ENCODE measurements around the gene PPP2R2B.
A peak's percentile ranks its signal among the peaks of the same experiment; 100 is the strongest.

The PPP2R2B gene

GRCh38 chr5:146582051-146582596, 296.4 kb downstream of the PPP2R2B start:
- H3K9me3 ChIP-seq (ENCODE audit: insufficient read depth, low read length): no peaks in the 10 kb centered on the region
- TF ChIP-seq SUZ12 (IDR thresholded peaks at IDR 0.05; ENCODE audit: extremely low read depth, insufficient read depth, insufficient read length): no peak
- no peak for TF ChIP-seq ZNF274 (IDR thresholded peaks at IDR 0.05; ENCODE audit: low read depth, low read length)
- no peak for TF ChIP-seq YY1 (IDR thresholded peaks at IDR 0.05; ENCODE audit: insufficient read depth, insufficient read length)
- H3K27me3 ChIP-seq (ENCODE audit: insufficient read depth, insufficient read length): no peaks in the 10 kb centered on the region
- no peak for DNase-seq (ENCODE audit: low read depth, low spot score)
- no peaks in the 10 kb centered on the region for H3K4me1 ChIP-seq (ENCODE audit: insufficient read depth, insufficient read length)
- no peaks in the 10 kb centered on the region for H3K36me3 ChIP-seq (ENCODE audit: insufficient read depth, insufficient read length, low read length)
- H3K9ac ChIP-seq (ENCODE audit: insufficient read length, low read depth): no peak overlapping the region
- no peak overlapping the region for H3K4me3 ChIP-seq (ENCODE audit: insufficient read length, low read depth)

GRCh38 chr5:146580237-146580636, 298.3 kb downstream of the PPP2R2B start:
- no peak overlapping the region for H3K4me3 ChIP-seq (ENCODE audit: insufficient read length, low read depth)
- H3K4me1 ChIP-seq (ENCODE audit: insufficient read depth, insufficient read length): no peaks in the 10 kb centered on the region
- no peak for DNase-seq (ENCODE audit: low read depth, low spot score)
- H3K9me3 ChIP-seq (ENCODE audit: insufficient read depth, low read length): peaks cover 16% of the 10 kb centered on the region; the same call in 1 of the 2 replicates
- no peaks in the 10 kb centered on the region for H3K27me3 ChIP-seq (ENCODE audit: insufficient read depth, insufficient read length)
- H3K9ac ChIP-seq (ENCODE audit: insufficient read length, low read depth): no peak overlapping the region
- TF ChIP-seq ZNF274 (IDR thresholded peaks at IDR 0.05; ENCODE audit: low read depth, low read length) (no peak), YY1 (IDR thresholded peaks at IDR 0.05; ENCODE audit: insufficient read depth, insufficient read length) (no peak), SUZ12 (IDR thresholded peaks at IDR 0.05; ENCODE audit: extremely low read depth, insufficient read depth, insufficient read length) (no peak)
- H3K36me3 ChIP-seq (ENCODE audit: insufficient read depth, insufficient read length, low read length): no peaks in the 10 kb centered on the region

GRCh38 chr5:146574713-146575112, 303.8 kb downstream of the PPP2R2B start:
- H3K27me3 ChIP-seq (ENCODE audit: insufficient read depth, insufficient read length): no peaks in the 10 kb centered on the region
- no peaks in the 10 kb centered on the region for H3K4me1 ChIP-seq (ENCODE audit: insufficient read depth, insufficient read length)
- H3K9ac ChIP-seq (ENCODE audit: insufficient read length, low read depth): no peak overlapping the region
- peaks cover 28% of the 10 kb centered on the region; the same call in 1 of the 2 replicates for H3K9me3 ChIP-seq (ENCODE audit: insufficient read depth, low read length)
- H3K36me3 ChIP-seq (ENCODE audit: insufficient read depth, insufficient read length, low read length): no peaks in the 10 kb centered on the region
- H3K4me3 ChIP-seq (ENCODE audit: insufficient read length, low read depth): no peak overlapping the region
- no peak for DNase-seq (ENCODE audit: low read depth, low spot score)
- TF ChIP-seq SUZ12 (IDR thresholded peaks at IDR 0.05; ENCODE audit: extremely low read depth, insufficient read depth, insufficient read length): no peak
- TF ChIP-seq YY1 (IDR thresholded peaks at IDR 0.05; ENCODE audit: insufficient read depth, insufficient read length): no peak
- TF ChIP-seq ZNF274 (IDR thresholded peaks at IDR 0.05; ENCODE audit: low read depth, low read length): no peak

- Histone ChIP-seq H3K4me3 (ENCODE audit: insufficient read length, low read depth) (no peak overlapping the region), H3K4me1 (ENCODE audit: insufficient read depth, insufficient read length) (no peaks in the 10 kb centered on the region), H3K9ac (ENCODE audit: insufficient read length, low read depth) (no peak overlapping the region), H3K9me3 (ENCODE audit: insufficient read depth, low read length) (no peaks in the 10 kb centered on the region), H3K27me3 (ENCODE audit: insufficient read depth, insufficient read length) (no peaks in the 10 kb centered on the region), H3K36me3 (ENCODE audit: insufficient read depth, insufficient read length, low read length) (no peaks in the 10 kb centered on the region)
- no peak for DNase-seq (ENCODE audit: low read depth, low spot score)
- no peak for TF ChIP-seq SUZ12 (IDR thresholded peaks at IDR 0.05; ENCODE audit: extremely low read depth, insufficient read depth, insufficient read length)
- TF ChIP-seq ZNF274 (IDR thresholded peaks at IDR 0.05; ENCODE audit: low read depth, low read length): no peak
- no peak for TF ChIP-seq YY1 (IDR thresholded peaks at IDR 0.05; ENCODE audit: insufficient read depth, insufficient read length)
Measured at GRCh38 chr5:146568161-146568560, 310.4 kb downstream of the PPP2R2B start.

- peak; percentile 49 for DNase-seq (ENCODE audit: low read depth, low spot score)
- no peak overlapping the region for H3K9ac ChIP-seq (ENCODE audit: insufficient read length, low read depth)
- no peaks in the 10 kb centered on the region for H3K9me3 ChIP-seq (ENCODE audit: insufficient read depth, low read length)
- peaks cover 4% of the 10 kb centered on the region for H3K4me1 ChIP-seq (ENCODE audit: insufficient read depth, insufficient read length)
- H3K27me3 ChIP-seq (ENCODE audit: insufficient read depth, insufficient read length): no peaks in the 10 kb centered on the region
- TF ChIP-seq SUZ12 (IDR thresholded peaks at IDR 0.05; ENCODE audit: extremely low read depth, insufficient read depth, insufficient read length) (no peak), ZNF274 (IDR thresholded peaks at IDR 0.05; ENCODE audit: low read depth, low read length) (no peak), YY1 (IDR thresholded peaks at IDR 0.05; ENCODE audit: insufficient read depth, insufficient read length) (no peak)
- no peaks in the 10 kb centered on the region for H3K36me3 ChIP-seq (ENCODE audit: insufficient read depth, insufficient read length, low read length)
- H3K4me3 ChIP-seq (ENCODE audit: insufficient read length, low read depth): no peak overlapping the region
Measured at GRCh38 chr5:146565764-146566367, 312.7 kb downstream of the PPP2R2B start.

GRCh38 chr5:146564007-146564762, 314.4 kb downstream of the PPP2R2B start:
- no peak overlapping the region for H3K4me3 ChIP-seq (ENCODE audit: insufficient read length, low read depth)
- H3K27me3 ChIP-seq (ENCODE audit: insufficient read depth, insufficient read length): no peaks in the 10 kb centered on the region
- H3K9me3 ChIP-seq (ENCODE audit: insufficient read depth, low read length): no peaks in the 10 kb centered on the region
- peaks cover 4% of the 10 kb centered on the region for H3K4me1 ChIP-seq (ENCODE audit: insufficient read depth, insufficient read length)
- no peak for TF ChIP-seq ZNF274 (IDR thresholded peaks at IDR 0.05; ENCODE audit: low read depth, low read length)
- no peak for TF ChIP-seq YY1 (IDR thresholded peaks at IDR 0.05; ENCODE audit: insufficient read depth, insufficient read length)
- TF ChIP-seq SUZ12 (IDR thresholded peaks at IDR 0.05; ENCODE audit: extremely low read depth, insufficient read depth, insufficient read length): no peak
- H3K9ac ChIP-seq (ENCODE audit: insufficient read length, low read depth): no peak overlapping the region
- no peak for DNase-seq (ENCODE audit: low read depth, low spot score)
- H3K36me3 ChIP-seq (ENCODE audit: insufficient read depth, insufficient read length, low read length): no peaks in the 10 kb centered on the region

DNA sequence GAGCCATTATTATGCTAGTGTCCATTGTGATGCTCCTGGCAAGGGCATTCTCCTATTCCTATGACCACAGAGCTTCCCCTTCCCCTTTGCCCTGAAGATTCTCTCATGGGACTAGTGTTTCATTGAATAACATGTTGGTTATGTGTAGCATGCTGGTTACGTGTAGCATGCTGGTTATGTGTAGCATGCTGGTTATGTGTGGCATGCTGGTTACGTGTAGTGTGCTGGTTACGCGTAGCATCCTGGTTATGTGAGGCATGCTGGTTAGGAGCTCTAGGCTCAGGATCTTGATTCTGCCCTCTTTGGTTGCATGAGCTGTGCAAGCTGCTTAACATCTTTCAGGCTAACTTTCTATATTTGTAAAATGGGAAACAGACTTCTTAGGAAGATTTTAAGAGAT, 316.1 kb downstream of the PPP2R2B start:
- peaks cover 4% of the 10 kb centered on the region for H3K4me1 ChIP-seq (ENCODE audit: insufficient read depth, insufficient read length)
- DNase-seq (ENCODE audit: low read depth, low spot score): no peak
- H3K9ac ChIP-seq (ENCODE audit: insufficient read length, low read depth): no peak overlapping the region
- no peak overlapping the region for H3K4me3 ChIP-seq (ENCODE audit: insufficient read length, low read depth)
- no peaks in the 10 kb centered on the region for H3K36me3 ChIP-seq (ENCODE audit: insufficient read depth, insufficient read length, low read length)
- no peaks in the 10 kb centered on the region for H3K9me3 ChIP-seq (ENCODE audit: insufficient read depth, low read length)
- no peaks in the 10 kb centered on the region for H3K27me3 ChIP-seq (ENCODE audit: insufficient read depth, insufficient read length)
- TF ChIP-seq SUZ12 (IDR thresholded peaks at IDR 0.05; ENCODE audit: extremely low read depth, insufficient read depth, insufficient read length) (no peak), ZNF274 (IDR thresholded peaks at IDR 0.05; ENCODE audit: low read depth, low read length) (no peak), YY1 (IDR thresholded peaks at IDR 0.05; ENCODE audit: insufficient read depth, insufficient read length) (no peak)

Data from NT2/D1 (cell line).